IPS-18a (cell line): ENCODE measurements around the gene AK8.

ENCODE experiments used
- H3K27ac ChIP-seq: one replicate; pipeline ENCODE4 v1.5.1; 2013; ENCODE audit warnings: low read length
- H3K27me3 ChIP-seq: one replicate; pipeline ENCODE4 v1.6.1; 2013; ENCODE audit warnings: mild to moderate bottlenecking, low read length; ENCODE audit not compliant: control insufficient read depth, insufficient read depth
- H3K36me3 ChIP-seq: one replicate; pipeline ENCODE4 v1.6.1; 2013; ENCODE audit warnings: low read depth, low read length; ENCODE audit not compliant: control insufficient read depth
- H3K4me1 ChIP-seq: one replicate; pipeline ENCODE4 v1.6.1; 2013; ENCODE audit warnings: low read depth, low read length; ENCODE audit not compliant: control insufficient read depth
- H3K4me3 ChIP-seq: one replicate; pipeline ENCODE4 v1.5.1; 2013; ENCODE audit warnings: low read length
- H3K9ac ChIP-seq: one replicate; pipeline ENCODE4 v1.6.1; 2013; ENCODE audit warnings: mild to moderate bottlenecking, low read length, moderate library complexity
- H3K9me3 ChIP-seq: one replicate; pipeline ENCODE4 v1.6.1; 2013; ENCODE audit warnings: low read depth, low read length; ENCODE audit not compliant: control insufficient read depth

Gene AK8

DNA sequence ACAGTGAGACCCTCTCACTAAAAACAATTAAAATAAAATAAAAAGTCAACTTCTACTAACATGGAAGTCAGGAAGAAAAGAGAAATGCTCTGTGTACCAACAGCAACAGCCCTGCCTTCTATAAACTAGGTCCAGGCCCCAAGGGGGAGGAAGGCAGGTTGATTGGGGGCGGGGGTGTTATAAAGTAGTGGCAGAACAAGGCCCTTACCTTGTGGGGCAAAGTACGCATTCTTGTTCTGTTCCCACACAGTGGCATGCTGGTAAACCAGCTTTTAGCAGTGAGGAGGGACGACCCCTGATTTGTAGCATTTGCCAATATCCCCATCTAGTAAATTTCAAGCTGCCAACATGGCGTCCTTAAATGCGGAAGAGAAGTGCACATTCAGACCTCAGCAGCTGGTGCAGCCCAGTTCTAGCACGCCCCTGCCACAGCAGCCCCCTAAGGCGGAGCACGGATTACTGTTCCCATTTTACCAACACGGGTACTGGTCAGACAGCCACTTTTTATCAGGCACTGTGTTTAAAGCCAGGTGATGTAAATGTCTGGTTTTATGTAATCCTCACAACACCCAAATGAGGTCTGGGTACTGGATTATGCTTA, 138.3 kb downstream of the AK8 start:
- Histone ChIP-seq H3K9me3 (no peaks in the 10 kb centered on the region), H3K36me3 (no peaks in the 10 kb centered on the region), H3K9ac (no peak overlapping the region), H3K27ac (no peak overlapping the region), H3K27me3 (peaks cover 42% of the 10 kb centered on the region), H3K4me1 (peaks cover 21% of the 10 kb centered on the region), H3K4me3 (no peak overlapping the region)

DNA sequence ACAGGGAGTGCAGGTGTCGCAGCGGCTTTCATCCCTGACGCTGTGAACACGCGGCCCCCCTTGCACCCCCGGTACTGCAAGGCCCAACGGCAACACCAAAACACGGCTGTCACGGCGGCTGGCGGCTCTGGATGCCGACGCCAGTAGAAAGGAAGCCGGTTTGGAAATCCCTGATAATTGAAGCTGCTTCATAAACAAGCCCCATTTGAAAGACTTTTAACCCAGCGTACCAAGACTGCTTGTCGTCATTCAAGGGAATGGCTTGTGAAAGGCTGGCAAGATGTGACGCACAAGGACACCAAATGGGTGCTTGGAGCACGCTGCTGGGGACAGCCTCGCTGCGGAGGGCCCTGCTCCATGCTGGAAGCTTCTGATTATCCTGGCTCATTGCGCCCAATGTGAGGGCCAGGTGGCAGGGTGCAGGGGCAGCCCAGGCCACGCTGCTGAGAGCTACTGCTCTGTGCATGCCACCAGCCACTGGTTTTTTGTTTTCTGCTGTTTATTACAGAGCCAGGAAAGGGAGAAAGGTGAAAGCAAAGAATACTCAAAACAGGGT, 144.7 kb downstream of the AK8 start:
- Histone ChIP-seq H3K9me3 (no peaks in the 10 kb centered on the region), H3K27me3 (no peaks in the 10 kb centered on the region), H3K36me3 (no peaks in the 10 kb centered on the region), H3K27ac (no peak overlapping the region), H3K9ac (no peak overlapping the region), H3K4me1 (no peaks in the 10 kb centered on the region), H3K4me3 (no peak overlapping the region)

DNA sequence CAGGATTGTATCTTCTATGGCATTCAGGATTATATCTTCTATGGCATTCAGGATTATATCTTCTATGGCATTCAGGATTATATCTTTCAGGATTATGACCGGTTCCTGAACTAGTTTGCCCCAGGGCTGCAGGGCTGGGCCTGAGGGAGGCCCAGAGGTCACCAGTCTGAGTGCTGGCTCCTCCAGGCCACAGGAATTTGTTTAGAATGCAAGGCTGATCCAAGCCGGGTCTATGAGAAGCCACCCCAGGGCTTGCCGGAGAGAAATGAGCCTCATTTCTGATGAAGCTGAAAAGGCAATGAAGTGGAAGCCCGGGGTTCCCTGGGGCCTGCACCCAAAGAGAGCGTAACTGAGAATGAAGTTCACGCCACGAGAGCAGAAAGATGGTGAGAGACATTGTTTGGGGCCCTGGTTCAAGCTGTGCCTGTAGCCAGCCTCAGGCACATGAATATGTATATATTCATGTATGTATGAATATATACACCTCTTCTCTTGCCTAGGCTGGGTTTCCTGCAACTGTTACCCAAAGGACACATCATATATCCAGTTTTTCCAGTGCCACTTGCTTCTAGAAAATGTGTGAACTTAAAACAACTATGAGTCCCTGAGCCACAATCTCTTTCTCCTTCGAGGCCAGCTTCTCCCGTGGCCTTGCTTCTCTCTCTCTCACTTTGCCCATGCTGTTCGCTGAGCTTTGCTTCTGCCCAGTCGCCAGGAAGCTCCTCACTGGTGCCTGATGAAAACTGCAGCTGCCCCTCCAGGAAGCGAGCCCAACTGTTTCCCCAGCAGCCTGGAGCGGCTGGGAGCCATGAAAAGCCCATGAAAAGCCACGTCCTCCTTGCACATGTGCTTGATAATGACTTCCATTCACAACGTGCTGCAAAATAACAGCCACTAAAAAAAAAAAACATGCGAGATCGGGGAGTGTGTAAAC, 145.5 kb downstream of the AK8 start:
- Histone ChIP-seq H3K9ac (no peak overlapping the region), H3K9me3 (no peaks in the 10 kb centered on the region), H3K27me3 (no peaks in the 10 kb centered on the region), H3K27ac (no peak overlapping the region), H3K4me3 (no peak overlapping the region), H3K36me3 (no peaks in the 10 kb centered on the region), H3K4me1 (no peaks in the 10 kb centered on the region)

DNA sequence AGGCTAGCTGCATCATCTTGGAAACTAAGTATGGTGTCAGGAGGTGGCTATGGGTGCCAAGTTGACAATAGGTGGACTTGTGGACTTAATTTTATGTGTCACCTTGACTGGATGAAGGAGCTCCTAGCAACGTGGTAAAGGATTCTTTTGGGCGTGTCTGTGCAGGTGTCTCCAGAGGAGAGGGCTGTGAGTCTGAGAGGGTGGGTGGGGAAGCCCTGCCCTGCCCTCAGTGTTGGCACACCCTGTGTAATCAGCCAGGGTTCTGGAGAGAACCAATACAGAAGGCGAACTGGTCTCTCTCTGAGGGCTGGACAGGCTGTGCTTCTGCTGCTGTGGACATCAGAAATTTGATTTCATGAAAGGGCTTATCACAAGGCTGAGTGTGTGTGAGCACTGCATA, 146.9 kb downstream of the AK8 start:
- Histone ChIP-seq H3K27me3 (no peaks in the 10 kb centered on the region), H3K4me1 (no peaks in the 10 kb centered on the region), H3K36me3 (no peaks in the 10 kb centered on the region), H3K9me3 (no peaks in the 10 kb centered on the region), H3K27ac (no peak overlapping the region), H3K4me3 (no peak overlapping the region), H3K9ac (no peak overlapping the region)

DNA sequence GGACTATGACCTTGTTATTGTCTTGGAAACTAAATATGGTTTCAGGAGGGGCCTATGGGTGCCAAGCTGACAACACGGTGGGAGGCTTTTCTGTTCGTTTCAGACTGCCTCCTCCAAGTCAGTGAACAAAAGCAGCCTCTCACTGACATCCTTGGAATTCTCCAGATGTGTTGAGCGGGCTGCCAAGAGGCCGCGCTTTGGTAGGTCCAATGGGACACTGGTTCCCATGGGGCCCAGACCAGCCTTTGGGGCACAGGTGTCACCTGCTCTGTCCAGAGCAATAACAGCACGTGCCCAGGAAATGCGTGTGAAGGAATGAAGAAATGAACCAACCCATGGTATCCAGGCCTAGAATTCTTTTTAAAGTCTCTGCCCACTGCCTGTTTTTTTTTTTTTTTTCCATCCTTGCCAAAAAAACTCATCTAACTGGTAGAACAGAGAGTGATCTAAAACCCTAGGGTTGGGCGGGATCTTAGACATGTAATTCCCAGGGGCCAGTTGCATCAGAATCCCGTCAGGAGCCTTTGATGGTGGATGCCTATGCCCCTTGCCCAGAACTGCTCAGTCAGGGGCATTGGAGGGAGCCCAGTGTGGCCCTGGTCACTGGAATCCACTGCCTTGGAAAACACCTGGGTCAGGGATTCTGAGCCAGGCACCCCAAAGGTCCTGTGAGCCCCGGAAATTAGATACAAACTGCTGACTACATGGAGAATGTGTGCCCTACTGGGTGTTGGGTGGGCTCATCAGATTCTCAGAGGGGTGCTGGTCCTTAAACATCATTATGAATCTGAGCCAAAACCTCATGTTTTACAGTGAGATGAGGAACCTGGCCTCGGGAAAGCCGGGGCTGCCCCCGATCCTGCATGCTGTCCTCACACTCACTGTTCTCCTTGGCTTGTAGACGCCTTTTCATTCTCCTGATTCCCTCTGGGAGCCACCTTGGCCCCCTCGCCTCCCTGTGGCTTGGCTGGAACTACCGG, 147.7 kb downstream of the AK8 start:
- no peak overlapping the region for H3K9ac ChIP-seq
- no peaks in the 10 kb centered on the region for H3K9me3 ChIP-seq
- H3K36me3 ChIP-seq, result no peaks in the 10 kb centered on the region
- no peaks in the 10 kb centered on the region for H3K4me1 ChIP-seq
- H3K4me3 ChIP-seq, result no peak overlapping the region
- H3K27ac ChIP-seq, result no peak overlapping the region
- no peaks in the 10 kb centered on the region for H3K27me3 ChIP-seq

DNA sequence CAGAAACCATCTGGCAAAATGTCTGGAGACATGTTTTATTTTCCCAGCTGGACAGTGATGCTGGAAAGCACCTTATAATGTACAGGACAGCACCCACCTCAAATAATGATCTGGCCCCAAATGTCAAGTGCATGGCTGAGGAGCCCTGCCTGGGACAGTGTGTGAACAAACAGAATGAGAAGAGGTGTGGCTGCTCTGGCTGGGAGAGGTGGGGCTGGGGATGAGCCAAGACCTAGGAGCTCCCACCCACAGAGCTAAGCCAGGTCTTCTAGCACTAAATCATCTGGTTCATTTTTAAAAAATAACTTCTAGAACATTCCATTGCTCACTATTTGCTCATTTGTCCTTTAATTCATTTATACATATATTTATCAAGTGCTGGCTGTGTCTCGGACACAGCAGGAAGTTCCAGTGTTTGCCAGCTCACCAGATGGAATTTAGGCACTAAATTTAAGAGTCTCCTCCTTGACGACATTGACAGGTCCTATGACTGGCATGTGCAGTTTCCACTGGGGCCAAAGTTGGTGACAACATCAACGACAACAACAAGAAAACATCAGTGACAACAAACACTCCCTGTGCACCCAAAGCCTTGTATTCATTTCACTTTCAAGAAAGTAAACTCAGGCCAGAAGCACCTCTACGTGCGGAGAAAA, 148.7 kb downstream of the AK8 start:
- H3K9me3 ChIP-seq, result no peaks in the 10 kb centered on the region
- H3K4me1 ChIP-seq, result no peaks in the 10 kb centered on the region
- H3K36me3 ChIP-seq, result no peaks in the 10 kb centered on the region
- H3K4me3 ChIP-seq, result no peak overlapping the region
- H3K9ac ChIP-seq, result no peak overlapping the region
- H3K27me3 ChIP-seq, result no peaks in the 10 kb centered on the region
- H3K27ac ChIP-seq, result no peak overlapping the region

DNA sequence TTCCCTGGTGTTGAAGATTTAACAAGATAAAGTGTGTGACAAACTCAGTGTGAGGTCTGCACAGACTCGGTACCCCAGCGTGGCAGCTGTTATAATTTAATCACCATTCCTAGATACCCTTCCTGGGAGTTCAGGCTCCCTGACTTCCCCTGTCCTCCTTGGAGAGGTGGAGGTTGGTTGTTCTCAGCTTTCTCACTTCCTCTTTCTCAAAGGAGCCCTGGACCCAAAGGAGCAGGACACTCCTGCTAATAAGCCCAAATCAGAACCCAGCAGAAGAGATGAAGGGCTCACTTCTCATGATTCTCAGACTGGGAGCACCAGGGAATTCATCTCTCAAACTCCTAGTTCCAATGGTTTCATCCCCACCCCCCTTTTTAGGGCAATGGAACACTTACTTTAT, 149.6 kb downstream of the AK8 start:
- H3K27ac ChIP-seq, result no peak overlapping the region
- H3K9me3 ChIP-seq, result no peaks in the 10 kb centered on the region
- H3K9ac ChIP-seq, result no peak overlapping the region
- no peaks in the 10 kb centered on the region for H3K36me3 ChIP-seq
- no peaks in the 10 kb centered on the region for H3K27me3 ChIP-seq
- no peaks in the 10 kb centered on the region for H3K4me1 ChIP-seq
- H3K4me3 ChIP-seq, result no peak overlapping the region

DNA sequence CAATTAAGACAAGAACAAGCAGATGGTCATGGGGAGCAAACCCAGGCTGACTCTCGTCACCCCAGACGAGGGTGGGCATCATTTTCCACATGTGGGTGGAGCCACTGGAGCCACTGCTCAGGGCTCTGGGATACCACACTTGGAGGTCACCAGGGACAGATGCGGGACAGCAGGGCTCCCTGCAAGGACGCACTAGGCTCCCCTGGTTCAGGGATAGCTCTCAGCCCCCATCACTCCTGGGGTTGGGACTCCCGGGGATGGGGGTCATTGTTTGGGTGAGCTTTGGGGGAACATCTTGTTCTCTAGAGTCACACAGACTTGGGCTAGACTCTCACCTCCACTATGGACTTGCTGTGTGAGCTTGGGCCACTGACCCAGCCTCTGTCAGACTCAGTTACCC, 150.0 kb downstream of the AK8 start:
- H3K27me3 ChIP-seq, result no peaks in the 10 kb centered on the region
- no peaks in the 10 kb centered on the region for H3K9me3 ChIP-seq
- H3K36me3 ChIP-seq, result no peaks in the 10 kb centered on the region
- H3K4me1 ChIP-seq, result no peaks in the 10 kb centered on the region
- H3K9ac ChIP-seq, result no peak overlapping the region
- no peak overlapping the region for H3K4me3 ChIP-seq
- H3K27ac ChIP-seq, result no peak overlapping the region

DNA sequence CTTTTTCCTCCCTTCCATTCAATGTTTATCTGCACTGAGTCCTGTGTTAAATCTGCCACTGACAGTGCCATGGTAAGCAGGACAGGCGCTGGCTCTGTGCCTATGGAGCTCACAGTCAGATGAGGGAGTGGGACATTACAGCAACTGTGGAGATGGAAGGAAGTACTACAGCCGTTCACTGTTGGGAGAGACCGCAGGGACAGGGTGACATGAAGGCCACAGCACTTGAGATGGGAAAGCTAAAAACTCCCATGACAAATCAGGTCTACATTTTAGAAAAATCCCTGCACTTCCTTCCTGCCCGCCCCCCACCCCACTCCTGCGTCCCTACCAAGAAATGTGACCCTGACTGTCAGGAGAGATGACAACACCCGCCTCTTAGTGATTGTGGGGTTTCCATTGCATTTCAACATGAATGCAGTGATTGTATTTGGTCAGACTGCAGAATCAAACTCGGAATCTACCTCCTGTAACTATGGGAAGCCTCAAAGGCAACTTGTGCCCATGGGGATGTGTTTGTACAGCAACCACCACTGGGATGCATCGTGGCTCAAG, 151.4 kb downstream of the AK8 start:
- H3K27me3 ChIP-seq, result no peaks in the 10 kb centered on the region
- no peak overlapping the region for H3K9ac ChIP-seq
- no peaks in the 10 kb centered on the region for H3K36me3 ChIP-seq
- no peak overlapping the region for H3K4me3 ChIP-seq
- H3K9me3 ChIP-seq, result no peaks in the 10 kb centered on the region
- H3K27ac ChIP-seq, result no peak overlapping the region
- no peaks in the 10 kb centered on the region for H3K4me1 ChIP-seq

DNA sequence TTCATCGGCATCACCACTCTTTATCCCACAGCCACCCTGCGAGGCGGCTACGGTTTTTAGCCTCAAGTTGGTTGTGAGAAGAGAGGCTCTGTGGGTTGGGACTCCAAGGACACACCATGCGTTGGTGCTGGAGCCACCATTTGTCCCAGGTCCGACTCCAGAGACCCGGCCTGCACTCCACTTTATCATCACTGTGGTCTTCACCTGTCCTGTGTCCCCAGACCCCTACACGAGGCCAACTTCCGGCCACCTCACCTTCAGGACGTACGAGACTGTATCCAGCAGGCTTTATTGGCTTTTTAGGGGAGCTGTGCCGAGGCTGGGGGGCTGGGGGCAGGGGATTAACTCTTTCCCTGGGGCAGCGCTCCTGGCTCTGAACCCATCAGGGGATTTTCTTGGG, 152.8 kb downstream of the AK8 start:
- no peak overlapping the region for H3K4me3 ChIP-seq
- no peaks in the 10 kb centered on the region for H3K9me3 ChIP-seq
- H3K36me3 ChIP-seq, result no peaks in the 10 kb centered on the region
- no peak overlapping the region for H3K9ac ChIP-seq
- H3K27ac ChIP-seq, result no peak overlapping the region
- no peaks in the 10 kb centered on the region for H3K27me3 ChIP-seq
- no peaks in the 10 kb centered on the region for H3K4me1 ChIP-seq
